B cell (primary cell): ENCODE data around the gene SYT6. TPM values are rescaled to one million over a fixed set of nuclear protein-coding genes. Genes with fewer than 3 reads are reported as not detected.

Experiments used
- ATAC-seq: fragments of 200-7000 bp; cut with Tn5 transposase; one replicate; pipeline ENCODE4 v1.10.0; 2021; ENCODE audit warnings: low read depth, mild to moderate bottlenecking, moderate number of reproducible peaks, moderate library complexity
- CTCF ChIA-PET: fragments of 350-600 bp; sonication (Branson Sonifier 250); formaldehyde crosslinking; loops from one replicate; lab custom pipeline; 2021; ENCODE audit warnings: antibody characterized with exemption, inconsistent platforms; lab: Charles Lee
- POLR2A ChIA-PET: fragments of 350-600 bp; sonication (Branson Sonifier 250); formaldehyde crosslinking; loops from one replicate; lab custom pipeline; 2021; ENCODE audit warnings: antibody characterized with exemption; lab: Charles Lee
- DNase-seq: peaks from one replicate; pipeline ENCODE4 v3.0.0; 2013
- H2AFZ ChIP-seq: 2 replicates; pipeline ENCODE4 v1.6.1; 2012; ENCODE audit warnings: mild to moderate bottlenecking, low read depth, low read length; ENCODE audit not compliant: insufficient read depth, poor library complexity, severe bottlenecking
- H3K27ac ChIP-seq, 2 donors: 1 replicate in 1 of 2; 2 replicates in 1 of 2; pipeline ENCODE4 v1.5.1; 2012 to 2013; ENCODE audit warnings: low read length in 2 of 2, mild to moderate bottlenecking in 2 of 2, moderate library complexity in 1 of 2
- H3K27me3 ChIP-seq, 4 experiments: fragments of 200-600 bp in 1 of 4; sonication (generic) in 1 of 4; replicated peaks in 1 of 4; 1 replicate in 2 of 4; 2 replicates in 2 of 4; pipeline versions ENCODE4 v1.6.1 to v1.7.0; 2013 to 2016; ENCODE audit warnings: low read length in 3 of 4, mild to moderate bottlenecking in 2 of 4, mixed read lengths in 1 of 4, moderate library complexity in 1 of 4; ENCODE audit not compliant: insufficient read depth in 4 of 4, control insufficient read depth in 3 of 4; ENCODE audit errors: control extremely low read depth in 1 of 4
- H3K36me3 ChIP-seq, 2 experiments: replicated peaks in 1 of 2; 1 replicate in 1 of 2; 2 replicates in 1 of 2; pipeline versions ENCODE4 v1.6.1 to v1.7.1; 2013; ENCODE audit warnings: low read length in 1 of 2; ENCODE audit not compliant: insufficient read depth in 2 of 2, control insufficient read depth in 1 of 2; ENCODE audit errors: control extremely low read depth in 1 of 2, extremely low read depth in 1 of 2
- H3K4me1 ChIP-seq, 2 donors: fragments of 200-600 bp in 1 of 2; sonication (generic) in 1 of 2; 1 replicate in 1 of 2; 2 replicates in 1 of 2; pipeline versions ENCODE4 v1.5.1 to v1.6.1; 2013 to 2017; ENCODE audit warnings: low read length in 2 of 2; ENCODE audit not compliant: control insufficient read depth in 2 of 2, insufficient read depth in 2 of 2
- H3K4me2 ChIP-seq: replicated peaks from 2 replicates; pipeline ENCODE3; 2012; ENCODE audit warnings: mild to moderate bottlenecking, low read depth, low read length; ENCODE audit not compliant: poor library complexity, severe bottlenecking
- H3K4me3 ChIP-seq, 5 experiments: fragments of 200-600 bp in 1 of 5; sonication (generic) in 1 of 5; 1 replicate in 3 of 5; 2 replicates in 2 of 5; pipeline versions ENCODE4 v1.5.1 to v1.7.0; 2011 to 2016; ENCODE audit warnings: low read length in 4 of 5, mild to moderate bottlenecking in 4 of 5, low read depth in 2 of 5, control low read depth in 1 of 5, moderate library complexity in 1 of 5; ENCODE audit not compliant: insufficient read depth in 1 of 5; ENCODE audit errors: control extremely low read depth in 1 of 5, extremely low read depth in 1 of 5
- H3K79me2 ChIP-seq: fragments of 200-600 bp; sonication (generic); one replicate; pipeline ENCODE4 v1.6.0; 2016; ENCODE audit warnings: low read length; ENCODE audit not compliant: control insufficient read depth, insufficient read depth
- H3K9ac ChIP-seq: fragments of 200-600 bp; sonication (generic); 2 replicates; pipeline ENCODE4 v1.6.1; 2017; ENCODE audit warnings: mild to moderate bottlenecking, low read length, moderate library complexity
- H3K9me3 ChIP-seq, 3 donors: one replicate each; pipeline versions ENCODE4 v1.6.1 to v1.7.1; 2013; ENCODE audit warnings: low read length in 2 of 3; ENCODE audit not compliant: control insufficient read depth in 2 of 3, insufficient read depth in 1 of 3; ENCODE audit errors: control extremely low read depth in 1 of 3
- H4K20me1 ChIP-seq: 2 replicates; pipeline ENCODE4 v1.6.0; 2012; ENCODE audit warnings: mild to moderate bottlenecking, low read length; ENCODE audit not compliant: insufficient read depth, control insufficient read depth, poor library complexity, severe bottlenecking
- H3K27ac Mint-ChIP-seq: one replicate; pipeline ENCODE4 v1.8.0; 2021; ENCODE audit warnings: mixed read lengths
- H3K27me3 Mint-ChIP-seq: one replicate; pipeline ENCODE4 v1.8.0; 2021; ENCODE audit warnings: mixed read lengths
- H3K4me1 Mint-ChIP-seq: one replicate; pipeline ENCODE4 v1.8.0; 2021; ENCODE audit warnings: mixed read lengths
- H3K4me3 Mint-ChIP-seq: one replicate; pipeline ENCODE4 v1.8.0; 2021; ENCODE audit warnings: mixed read lengths
- H3K9me3 Mint-ChIP-seq: one replicate; pipeline ENCODE4 v1.8.0; 2022; ENCODE audit warnings: mixed read lengths; ENCODE audit not compliant: insufficient read depth
- CTCF ChIP-seq: fragments of 200-600 bp; IDR thresholded peaks from one replicate; pipeline ENCODE4 v1.8.0; 2022; ENCODE audit warnings: antibody characterized with exemption, mild to moderate bottlenecking
- EZH2 ChIP-seq: IDR thresholded peaks from 2 replicates; pipeline ENCODE4 v1.6.1; 2012; ENCODE audit warnings: borderline replicate concordance, low read depth, mild to moderate bottlenecking, moderate library complexity, low read length; ENCODE audit not compliant: insufficient read depth, poor library complexity, severe bottlenecking
- WGBS: methylation state at CpG from one replicate; pipeline ENCODE4 v1.1.5; 2013; ENCODE audit warnings: missing lambda C conversion rate; ENCODE audit not compliant: insufficient coverage; 5-methylcytosine and 5-hydroxymethylcytosine counted together
- intact Hi-C: fragments of 100-400 bp; cut with micrococcal nuclease; formaldehyde crosslinking; loops from one replicate; pipeline ENCODE4 v1.10.0; 2022
- polyA plus RNA-seq: library from polyadenylated mRNA; depleted of rRNA; stranded (reverse); fragments of >200 nt; gene quantifications from 2 replicates; pipeline ENCODE4 v1.2.3, GENCODE V29; 2012
- total RNA-seq, 2 donors: library from RNA; stranded (reverse); fragments of 120-200 nt in 1 of 2; gene quantifications; 1 replicate in 1 of 2; 2 replicates in 1 of 2; pipeline versions ENCODE4 v1.2.3 to v1.2.4, GENCODE V29; 2013 to 2022

Gene SYT6
- total and polyA plus RNA-seq, 2 donors (not counting 1 experiment from before 2014, with no cell fraction given), result not detected

DNA sequence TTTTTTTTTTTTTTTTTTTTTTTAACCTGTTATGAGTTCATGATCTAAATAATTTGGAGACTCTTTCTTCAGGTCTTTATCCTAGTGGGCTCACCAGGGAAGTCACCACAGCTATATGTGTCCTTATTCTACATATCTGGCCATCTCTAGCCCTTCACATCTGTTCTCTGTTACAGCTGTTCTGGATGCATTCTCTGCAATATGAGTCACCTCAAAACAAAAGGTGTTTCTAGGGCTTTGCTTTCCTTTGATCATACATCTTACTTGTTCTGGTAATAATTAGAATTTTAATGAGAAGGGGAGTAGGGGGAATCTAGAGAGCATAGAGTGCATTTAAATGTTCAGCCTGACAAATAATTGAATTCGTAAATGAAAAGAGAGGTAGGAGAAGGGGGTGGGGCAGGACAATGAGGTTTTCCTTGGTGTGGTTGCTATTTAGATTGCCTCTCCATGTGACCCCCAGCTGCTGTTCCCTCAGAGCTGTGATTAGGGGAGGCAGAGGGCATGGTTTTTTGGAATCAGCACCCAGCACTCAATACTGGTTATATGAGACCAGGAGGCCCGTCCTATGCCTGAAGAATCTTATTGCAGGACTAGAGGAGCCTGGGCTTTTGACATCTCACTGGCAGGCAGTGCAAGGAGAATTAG is 8.0 kb downstream of the SYT6 start:
- Histone ChIP-seq H3K4me1 (no peaks in the 10 kb centered on the region), H3K9ac (no peak overlapping the region), H3K79me2 (no peaks in the 10 kb centered on the region), H3K4me2 (no peak overlapping the region), H3K27ac (no peak overlapping the region), H2AFZ (no peak overlapping the region), H3K36me3 (no peaks in the 10 kb centered on the region), H3K9me3 (no peaks in the 10 kb centered on the region), H3K27me3 (peaks cover 0 to 15% (median 3%) of the 10 kb centered on the region in 4 experiments), H3K4me3 (no peak overlapping the region), H4K20me1 (no peaks in the 10 kb centered on the region)
- POLR2A ChIA-PET, result no interaction called here
- DNase-seq (no peak), ATAC-seq (no peak)
- Mint-ChIP-seq H3K27ac (no peak overlapping the region), H3K4me1 (no peaks in the 10 kb centered on the region), H3K9me3 (no peaks in the 10 kb centered on the region), H3K27me3 (peaks cover 44% of the 10 kb centered on the region), H3K4me3 (no peak overlapping the region)
- CTCF ChIA-PET, result no interaction called here
- TF ChIP-seq CTCF (no peak), EZH2 (no peak)
- 88% methylated on average over 2 of the region's 2 CpGs for WGBS
- intact Hi-C loops, result no loop called here

- no peaks in the 10 kb centered on the region for H3K4me1 Mint-ChIP-seq
- Histone ChIP-seq H3K9ac (no peak overlapping the region), H3K36me3 (no peaks in the 10 kb centered on the region), H3K79me2 (no peaks in the 10 kb centered on the region), H3K4me1 (no peaks in the 10 kb centered on the region), H2AFZ (no peak overlapping the region), H3K9me3 (peaks cover 0 to 2% (median 0%) of the 10 kb centered on the region in 3 donors), H4K20me1 (no peaks in the 10 kb centered on the region), H3K27me3 (peaks cover 0 to 11% (median 2%) of the 10 kb centered on the region in 4 experiments), H3K4me2 (no peak overlapping the region), H3K4me3 (no peak overlapping the region), H3K27ac (no peak overlapping the region)
- no peak overlapping the region for H3K27ac Mint-ChIP-seq
- no peak for TF ChIP-seq EZH2
- TF ChIP-seq CTCF, result no peak
- ChIA-PET POLR2A (no interaction called here), CTCF (no interaction called here)
- intact Hi-C loops, result no loop called here
- no peaks in the 10 kb centered on the region for H3K9me3 Mint-ChIP-seq
- H3K27me3 Mint-ChIP-seq, result peaks cover 29% of the 10 kb centered on the region
- DNase-seq (no peak), ATAC-seq (no peak)
- no CpG with 5 or more reads among the region's 2 CpGs for WGBS
- no peak overlapping the region for H3K4me3 Mint-ChIP-seq
Measured at GRCh38 chr1:114144016-114144415, 9.7 kb downstream of the SYT6 start.
